H1 (cell line): ENCODE measurements around the gene C9orf43. TPM values are rescaled to one million over a fixed set of nuclear protein-coding genes. Genes with fewer than 3 reads are reported as not detected.

Source experiments
- CTCF ChIA-PET: fragments of 300-600 bp; sonication (Branson Sonifier 250); formaldehyde crosslinking; loops from one replicate; lab custom pipeline; 2021; ENCODE audit not compliant: partially characterized antibody; lab: Charles Lee
- POLR2A ChIA-PET: fragments of 300-600 bp; sonication (Branson Sonifier 250); formaldehyde crosslinking; loops from one replicate; lab custom pipeline; 2021; ENCODE audit warnings: inconsistent platforms; ENCODE audit not compliant: partially characterized antibody; lab: Charles Lee
- DNase-seq, 2 experiments: peaks; one replicate each; pipeline versions ENCODE4 v3.0.0 to v3.0.0-alpha.2; 2010 to 2022; ENCODE audit warnings: low spot score in 2 of 2, low read depth in 1 of 2, mixed read lengths in 1 of 2
- FAIRE-seq: peaks from 2 replicates; lab custom pipeline; 2011; peaks lifted over from hg19 to GRCh38; lab: Jason Lieb, UNC
- H2AFZ ChIP-seq: 2 replicates; pipeline ENCODE4 v1.8.1; 2012; ENCODE audit warnings: low read length, inconsistent platforms
- H2AK5ac ChIP-seq: 2 replicates; pipeline ENCODE4 v1.6.1; 2013; ENCODE audit warnings: low read depth, low read length
- H2BK120ac ChIP-seq: replicated peaks from 2 replicates; pipeline ENCODE3; 2013; ENCODE audit warnings: low read depth, low read length, inconsistent platforms
- H2BK12ac ChIP-seq: 2 replicates; pipeline ENCODE4 v1.6.1; 2013; ENCODE audit warnings: low read depth, low read length
- H2BK15ac ChIP-seq: 2 replicates; pipeline ENCODE4 v1.6.1; 2013; ENCODE audit warnings: low read length
- H2BK20ac ChIP-seq: 2 replicates; pipeline ENCODE4 v1.6.1; 2013; ENCODE audit warnings: low read length
- H2BK5ac ChIP-seq: 2 replicates; pipeline ENCODE4 v1.6.1; 2013; ENCODE audit warnings: low read depth, low read length
- H3K14ac ChIP-seq: 2 replicates; pipeline ENCODE4 v1.6.1; 2013; ENCODE audit warnings: inconsistent platforms; ENCODE audit not compliant: insufficient read length
- H3K18ac ChIP-seq: 2 replicates; pipeline ENCODE4 v1.6.1; 2013; ENCODE audit warnings: low read length; ENCODE audit errors: extremely low read depth
- H3K23ac ChIP-seq: 2 replicates; pipeline ENCODE4 v1.6.1; 2013; ENCODE audit warnings: inconsistent platforms; ENCODE audit not compliant: insufficient read length
- H3K23me2 ChIP-seq: 2 replicates; pipeline ENCODE4 v1.6.1; 2013; ENCODE audit warnings: low read depth, low read length
- H3K27ac ChIP-seq: 2 replicates; pipeline ENCODE4 v1.6.1; 2011; ENCODE audit warnings: low read depth, low read length, inconsistent platforms
- H3K27me3 ChIP-seq, 4 experiments: replicated peaks in 1 of 4; 1 replicate in 1 of 4; 2 replicates in 3 of 4; pipeline versions ENCODE4 v1.6.1 to v1.8.1; 2011 to 2013; ENCODE audit warnings: low read length in 3 of 4, mild to moderate bottlenecking in 3 of 4, inconsistent platforms in 2 of 4, mixed read lengths in 2 of 4, moderate library complexity in 1 of 4; ENCODE audit not compliant: control insufficient read depth in 3 of 4, insufficient read depth in 3 of 4; ENCODE audit errors: extremely low read depth in 1 of 4
- H3K36me3 ChIP-seq, 4 experiments: 2 replicates each; pipeline versions ENCODE4 v1.6.1 to v1.8.1; 2011 to 2013; ENCODE audit warnings: mild to moderate bottlenecking in 4 of 4, low read length in 3 of 4, moderate library complexity in 2 of 4, control low read depth in 1 of 4, inconsistent platforms in 1 of 4; ENCODE audit not compliant: insufficient read depth in 4 of 4, control insufficient read depth in 2 of 4
- H3K4ac ChIP-seq: replicated peaks from 2 replicates; pipeline ENCODE3; 2013; ENCODE audit warnings: low read length, low read depth, mixed read lengths, inconsistent platforms; ENCODE audit not compliant: insufficient read length
- H3K4me1 ChIP-seq, 4 experiments: replicated peaks in 1 of 4; 1 replicate in 1 of 4; 2 replicates in 3 of 4; pipeline versions ENCODE4 v1.6.1 to v1.8.1; 2011 to 2013; ENCODE audit warnings: low read length in 3 of 4, inconsistent platforms in 2 of 4, mixed read lengths in 1 of 4; ENCODE audit not compliant: insufficient read depth in 4 of 4, control insufficient read depth in 3 of 4
- H3K4me2 ChIP-seq, 2 experiments: 2 replicates each; pipeline versions ENCODE4 v1.6.1 to v1.8.1; 2011 to 2013; ENCODE audit warnings: low read depth in 2 of 2, low read length in 2 of 2, control low read depth in 1 of 2, inconsistent platforms in 1 of 2, mild to moderate bottlenecking in 1 of 2; ENCODE audit not compliant: insufficient read depth in 1 of 2
- H3K4me3 ChIP-seq, 4 experiments: fragments of 200-600, 300-600 bp in 1 of 4; sonication (generic), shearing (Covaris generic), sonication (Bioruptor Twin) in 1 of 4; 2 replicates each; pipeline versions ENCODE4 v1.5.1 to v1.8.1; 2011 to 2016; ENCODE audit warnings: low read length in 4 of 4, low read depth in 3 of 4, control low read depth in 2 of 4, inconsistent platforms in 2 of 4, mild to moderate bottlenecking in 2 of 4, mixed read lengths in 1 of 4, moderate library complexity in 1 of 4; ENCODE audit not compliant: insufficient read depth in 2 of 4; ENCODE audit errors: extremely low read depth in 1 of 4
- H3K56ac ChIP-seq: replicated peaks from 2 replicates; pipeline ENCODE3; 2013; ENCODE audit warnings: low read depth, mild to moderate bottlenecking, mixed read lengths, low read length, inconsistent platforms; ENCODE audit not compliant: insufficient read length
- H3K79me1 ChIP-seq: 2 replicates; pipeline ENCODE4 v1.6.1; 2013; ENCODE audit warnings: low read depth, low read length, control low read depth
- H3K79me2 ChIP-seq, 2 experiments: 2 replicates each; pipeline versions ENCODE4 v1.6.1 to v1.8.1; 2012 to 2013; ENCODE audit warnings: low read length in 2 of 2, mild to moderate bottlenecking in 2 of 2, inconsistent platforms in 1 of 2; ENCODE audit not compliant: insufficient read depth in 2 of 2, control insufficient read depth in 1 of 2
- H3K9ac ChIP-seq, 4 experiments: replicated peaks in 1 of 4; 1 replicate in 1 of 4; 2 replicates in 3 of 4; pipeline versions ENCODE4 v1.6.1 to v1.8.1; 2011 to 2013; ENCODE audit warnings: low read depth in 3 of 4, low read length in 3 of 4, control low read depth in 2 of 4, mild to moderate bottlenecking in 2 of 4, moderate library complexity in 2 of 4, inconsistent platforms in 1 of 4; ENCODE audit errors: extremely low read depth in 1 of 4
- H3K9me3 ChIP-seq, 2 experiments: 2 replicates each; pipeline versions ENCODE4 v1.6.1 to v1.8.1; 2012 to 2013; ENCODE audit warnings: mild to moderate bottlenecking in 2 of 2, moderate library complexity in 2 of 2, control low read depth in 1 of 2, inconsistent platforms in 1 of 2, low read depth in 1 of 2, low read length in 1 of 2, mixed read lengths in 1 of 2; ENCODE audit not compliant: insufficient read depth in 2 of 2
- H4K20me1 ChIP-seq, 2 experiments: replicated peaks in 1 of 2; 2 replicates each; pipeline versions ENCODE3 to v1.8.1; 2011 to 2013; ENCODE audit warnings: inconsistent platforms in 2 of 2, low read length in 2 of 2, mild to moderate bottlenecking in 1 of 2; ENCODE audit not compliant: insufficient read depth in 2 of 2, control insufficient read depth in 1 of 2
- H4K5ac ChIP-seq: 2 replicates; pipeline ENCODE4 v1.6.1; 2013; ENCODE audit warnings: low read length, low read depth, mixed read lengths, inconsistent platforms; ENCODE audit not compliant: insufficient read length
- H4K8ac ChIP-seq: 2 replicates; pipeline ENCODE4 v1.8.0; 2013; ENCODE audit warnings: mild to moderate bottlenecking, moderate library complexity, low read length, inconsistent platforms; ENCODE audit not compliant: insufficient read depth; ENCODE audit errors: extremely low read depth
- H4K91ac ChIP-seq: replicated peaks from 2 replicates; pipeline ENCODE3; 2013; ENCODE audit warnings: low read length, mixed read lengths, inconsistent platforms; ENCODE audit not compliant: insufficient read length
- PHF8 ChIP-seq: fragments of 200-600 bp; sonication (generic); conservative IDR thresholded peaks from 2 replicates; pipeline ENCODE4 v1.7.1; 2012; ENCODE audit warnings: low read depth, mild to moderate bottlenecking, inconsistent platforms, low read length, moderate library complexity
- WGBS, 2 experiments: shearing (Covaris generic) in 1 of 2; methylation state at CpG; one replicate each; pipeline versions ENCODE4 v1.1.6 to v1.1.7; 2013 to 2015; ENCODE audit warnings: low lambda C conversion rate in 2 of 2, mixed read lengths in 2 of 2, inconsistent platforms in 1 of 2, low coverage in 1 of 2, missing lambda C conversion rate in 1 of 2; ENCODE audit not compliant: insufficient replicate concordance in 2 of 2, insufficient coverage in 1 of 2, insufficient read length in 1 of 2; ENCODE audit errors: extremely low coverage in 1 of 2, missing lambda C conversion rate in 1 of 2; 5-methylcytosine and 5-hydroxymethylcytosine counted together
- polyA plus RNA-seq, 7 experiments: library from polyadenylated mRNA; depleted of rRNA in 3 of 7; stranded (reverse) in 5 of 7; unstranded in 2 of 7; fragments of >200 nt in 5 of 7; fragments of 200-250 nt in 2 of 7; gene quantifications; 1 replicate in 5 of 7; 2 replicates in 1 of 7; 4 replicates in 1 of 7; pipeline versions ENCODE4 v1.2.1 to v1.2.3, GENCODE V29; 2011 to 2013; ENCODE audit warnings: missing spikeins in 2 of 7, mixed read lengths in 2 of 7
- total RNA-seq: library from RNA; stranded (reverse); fragmentation: NEBNext Ultra II Directional; extraction: Animal tissue kit (Norgen Biotek cat#: 25700); gene quantifications from 2 replicates; pipeline ENCODE4 v1.2.1, GENCODE V29; 2021

Gene C9orf43
- total and polyA plus RNA-seq, 2 of the 8 experiments (the other 6 are each of a cell fraction or from before 2014, with no cell fraction given): 0.35 to 0.52 TPM

GRCh38 chr9:113387560-113388230, 22.9 kb upstream of the C9orf43 start:
- H3K79me2 ChIP-seq: no peaks in the 10 kb centered on the region
- 71% methylated on average over 7 of the region's 9 CpGs; no CpG with 5 or more reads in 1 of the 2 experiments for WGBS, 2 experiments
- H3K27ac ChIP-seq: no peak overlapping the region
- no peak overlapping the region for H3K9ac ChIP-seq
- ChIA-PET CTCF (interaction anchor here (0.7 to 1.5 kb wide), 6 partner anchors 10 to 268 kb away, joined by 3 to 4 read pairs (median 4); no protein-coding TSS in a partner anchor), POLR2A (interaction anchor here (1.5 to 2.1 kb wide), 2 partner anchors 9 to 17 kb away, joined by 3 to 4 read pairs; no protein-coding TSS in a partner anchor)
- H3K14ac ChIP-seq: no peak overlapping the region
- H3K4me3 ChIP-seq: no peak overlapping the region
- H4K5ac ChIP-seq: no peak overlapping the region
- no peak overlapping the region for H2BK15ac ChIP-seq
- H2BK20ac ChIP-seq: no peak overlapping the region
- peaks cover 0 to 2% of the 10 kb centered on the region in 2 experiments for H4K20me1 ChIP-seq
- DNase-seq (no peak), FAIRE-seq (no peak)
- no peaks in the 10 kb centered on the region for H3K9me3 ChIP-seq
- no peaks in the 10 kb centered on the region for H3K4me1 ChIP-seq
- H3K27me3 ChIP-seq: no peaks in the 10 kb centered on the region
- H2BK12ac ChIP-seq: no peak overlapping the region
- H3K23ac ChIP-seq: no peak overlapping the region
- no peak overlapping the region for H3K18ac ChIP-seq
- H3K4ac ChIP-seq: no peak overlapping the region
- no peak overlapping the region for H2AK5ac ChIP-seq
- H3K23me2 ChIP-seq: no peaks in the 10 kb centered on the region
- no peak overlapping the region for H3K4me2 ChIP-seq
- H4K91ac ChIP-seq: no peak overlapping the region
- no peak overlapping the region for H4K8ac ChIP-seq
- no peak overlapping the region for H2BK120ac ChIP-seq
- no peaks in the 10 kb centered on the region for H3K79me1 ChIP-seq
- H3K56ac ChIP-seq: no peak overlapping the region
- H3K36me3 ChIP-seq: peaks cover 0 to 12% (median 5%) of the 10 kb centered on the region in 4 experiments; a peak in 5 of 8 replicates
- no peak overlapping the region for H2BK5ac ChIP-seq
- H2AFZ ChIP-seq: no peak overlapping the region
- no peak for TF ChIP-seq PHF8
